Measurements from ENCODE around the gene LOX. TPM values are rescaled to one million over a fixed set of nuclear protein-coding genes. Genes with fewer than 3 reads are reported as not detected.

The LOX gene
- total RNA-seq, result 25.5 and 36.9 TPM in 2 replicates

GRCh38 chr5:122078116-122079110 is at the start of gene LOX:
Gene LOX, minus strand, starts transcription at chr5:122078259. Its CDS starts 274 bp downstream, at chr5:122077985.
- peak; percentile 60 for DNase-seq (ENCODE audit: low read depth, low spot score)

- no peak for DNase-seq (ENCODE audit: low read depth, low spot score)
These were observed 48.8 kb upstream of the LOX start for GRCh38 chr5:122126756-122127321.

- no peak for DNase-seq (ENCODE audit: low read depth, low spot score)
These were observed 48.2 kb upstream of the LOX start for GRCh38 chr5:122126177-122126755.

- no peak for DNase-seq (ENCODE audit: low read depth, low spot score)
These were observed 46.7 kb upstream of the LOX start for GRCh38 chr5:122124766-122125165.

- DNase-seq (ENCODE audit: low read depth, low spot score), result no peak
These were observed 43.7 kb upstream of the LOX start for GRCh38 chr5:122121479-122122465.

- no peak for DNase-seq (ENCODE audit: low read depth, low spot score)
These were observed 42.9 kb upstream of the LOX start for GRCh38 chr5:122120957-122121356.

GRCh38 chr5:122120493-122120892 is 42.4 kb upstream of the LOX start:
- DNase-seq (ENCODE audit: low read depth, low spot score), result no peak

GRCh38 chr5:122119205-122119604 is 41.1 kb upstream of the LOX start:
- DNase-seq (ENCODE audit: low read depth, low spot score), result no peak

GRCh38 chr5:122118356-122118948 is 40.4 kb upstream of the LOX start:
- no peak for DNase-seq (ENCODE audit: low read depth, low spot score)

- no peak for DNase-seq (ENCODE audit: low read depth, low spot score)
These were observed 36.4 kb upstream of the LOX start for GRCh38 chr5:122114501-122114900.

GRCh38 chr5:122112733-122113558 is 34.9 kb upstream of the LOX start:
- no peak for DNase-seq (ENCODE audit: low read depth, low spot score)

GRCh38 chr5:122112063-122112462 is 34.0 kb upstream of the LOX start:
- DNase-seq (ENCODE audit: low read depth, low spot score), result no peak

GRCh38 chr5:122111460-122111859 is 33.4 kb upstream of the LOX start:
- DNase-seq (ENCODE audit: low read depth, low spot score), result no peak

GRCh38 chr5:122110987-122111386 is 32.9 kb upstream of the LOX start:
- DNase-seq (ENCODE audit: low read depth, low spot score), result no peak

- DNase-seq (ENCODE audit: low read depth, low spot score), result no peak
These were observed 29.0 kb upstream of the LOX start for GRCh38 chr5:122107016-122107415.

GRCh38 chr5:122105909-122106308 is 27.9 kb upstream of the LOX start:
- no peak for DNase-seq (ENCODE audit: low read depth, low spot score)

GRCh38 chr5:122102825-122103224 is 24.8 kb upstream of the LOX start:
- no peak for DNase-seq (ENCODE audit: low read depth, low spot score)

- DNase-seq (ENCODE audit: low read depth, low spot score), result no peak
These were observed 23.7 kb upstream of the LOX start for GRCh38 chr5:122101636-122102285.

GRCh38 chr5:122099060-122099790 is 21.2 kb upstream of the LOX start:
- DNase-seq (ENCODE audit: low read depth, low spot score), result no peak
